ENCODE data around the gene POU3F2. TPM values are rescaled to one million over a fixed set of nuclear protein-coding genes. Genes with fewer than 3 reads are reported as not detected.

POU3F2 gene
- total RNA-seq, 1 experiment from 2014 or later, result not detected

Other genes with a start within 250 kb of the POU3F2 start
- gene FBXL4, start 113.4 kb downstream of the POU3F2 start, total RNA-seq (2014; rRNA removed; shearing (Covaris generic)), result 15.4 and 16.7 TPM in 2 replicates

Data from NCI-H460 (cell line).